ENCODE data around the gene IFNL3. TPM values are rescaled to one million over a fixed set of nuclear protein-coding genes. Genes with fewer than 3 reads are reported as not detected.

The IFNL3 gene
- total RNA-seq, 1 experiment from 2014 or later = not detected

DNA sequence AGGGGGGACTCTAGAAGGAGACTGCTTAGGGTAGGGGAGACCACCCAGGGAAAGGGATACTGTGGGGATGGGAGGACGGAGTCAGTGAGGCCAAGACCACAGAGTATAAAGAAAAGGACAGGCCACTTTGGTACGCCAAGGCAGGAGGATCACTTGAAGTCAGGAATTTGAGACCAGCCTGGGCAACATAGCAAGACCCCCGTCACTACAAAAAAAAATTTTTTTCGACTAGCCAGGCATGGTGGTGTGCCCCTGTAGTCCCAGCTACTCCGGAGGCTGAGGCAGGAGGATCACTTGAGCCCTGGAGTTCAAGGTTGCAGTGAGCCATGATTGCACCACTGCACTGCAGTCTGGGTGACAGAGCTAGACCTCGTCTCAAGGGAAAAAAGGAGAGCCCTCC lies 6.6 kb downstream of the IFNL3 start:
- no peaks in the 10 kb centered on the region for H3F3A ChIP-seq (ENCODE audit: low read length, unreplicated experiment)
- H3K27ac ChIP-seq (ENCODE audit: low read length) = no peak overlapping the region
- H3K4me3 ChIP-seq (ENCODE audit: low read length) = no peak overlapping the region
- H3K27me3 ChIP-seq (ENCODE audit: low read length) = no peaks in the 10 kb centered on the region
- H3K79me2 ChIP-seq (ENCODE audit: low read length) = no peaks in the 10 kb centered on the region
- no peaks in the 10 kb centered on the region for H3K9me3 ChIP-seq (ENCODE audit: low read length)
- POLR2A ChIA-PET (ENCODE audit: unreplicated experiment) = no interaction called here
- no peaks in the 10 kb centered on the region for H4K20me1 ChIP-seq (ENCODE audit: low read length)
- H3K4me2 ChIP-seq (ENCODE audit: low read length) = peak overlapping the region; percentile 28; the same call in 1 of the 2 replicates
- ATAC-seq (no peak), DNase-seq (no peak)
- no peaks in the 10 kb centered on the region for H3K9me2 ChIP-seq (replicated peaks; ENCODE audit: low read length)
- no peaks in the 10 kb centered on the region for H3K4me1 ChIP-seq (ENCODE audit: insufficient read depth, low read length)
- TF ChIP-seq, protein P1, sequence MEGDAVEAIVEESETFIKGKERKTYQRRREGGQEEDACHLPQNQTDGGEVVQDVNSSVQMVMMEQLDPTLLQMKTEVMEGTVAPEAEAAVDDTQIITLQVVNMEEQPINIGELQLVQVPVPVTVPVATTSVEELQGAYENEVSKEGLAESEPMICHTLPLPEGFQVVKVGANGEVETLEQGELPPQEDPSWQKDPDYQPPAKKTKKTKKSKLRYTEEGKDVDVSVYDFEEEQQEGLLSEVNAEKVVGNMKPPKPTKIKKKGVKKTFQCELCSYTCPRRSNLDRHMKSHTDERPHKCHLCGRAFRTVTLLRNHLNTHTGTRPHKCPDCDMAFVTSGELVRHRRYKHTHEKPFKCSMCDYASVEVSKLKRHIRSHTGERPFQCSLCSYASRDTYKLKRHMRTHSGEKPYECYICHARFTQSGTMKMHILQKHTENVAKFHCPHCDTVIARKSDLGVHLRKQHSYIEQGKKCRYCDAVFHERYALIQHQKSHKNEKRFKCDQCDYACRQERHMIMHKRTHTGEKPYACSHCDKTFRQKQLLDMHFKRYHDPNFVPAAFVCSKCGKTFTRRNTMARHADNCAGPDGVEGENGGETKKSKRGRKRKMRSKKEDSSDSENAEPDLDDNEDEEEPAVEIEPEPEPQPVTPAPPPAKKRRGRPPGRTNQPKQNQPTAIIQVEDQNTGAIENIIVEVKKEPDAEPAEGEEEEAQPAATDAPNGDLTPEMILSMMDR (conservative IDR thresholded peaks at IDR 0.05; ENCODE audit: low read depth, low read length) = no peak
- TF ChIP-seq EZH2 (IDR thresholded peaks at IDR 0.05; ENCODE audit: low read length, unreplicated experiment) = no peak
- no peak for TF ChIP-seq EZH2phosphoT487 (IDR thresholded peaks at IDR 0.05; ENCODE audit: borderline replicate concordance, low read length)
- H2AFZ ChIP-seq (ENCODE audit: low read length) = no peak overlapping the region
- no TSS peak for BruUV-seq (replicated peaks)
- intact Hi-C loops (cut with micrococcal nuclease) = no loop called here
- H3K36me3 ChIP-seq (ENCODE audit: low read depth, low read length) = no peaks in the 10 kb centered on the region
- H3K9ac ChIP-seq (ENCODE audit: low read length) = no peak overlapping the region
- CTCF ChIA-PET = no interaction called here

DNA sequence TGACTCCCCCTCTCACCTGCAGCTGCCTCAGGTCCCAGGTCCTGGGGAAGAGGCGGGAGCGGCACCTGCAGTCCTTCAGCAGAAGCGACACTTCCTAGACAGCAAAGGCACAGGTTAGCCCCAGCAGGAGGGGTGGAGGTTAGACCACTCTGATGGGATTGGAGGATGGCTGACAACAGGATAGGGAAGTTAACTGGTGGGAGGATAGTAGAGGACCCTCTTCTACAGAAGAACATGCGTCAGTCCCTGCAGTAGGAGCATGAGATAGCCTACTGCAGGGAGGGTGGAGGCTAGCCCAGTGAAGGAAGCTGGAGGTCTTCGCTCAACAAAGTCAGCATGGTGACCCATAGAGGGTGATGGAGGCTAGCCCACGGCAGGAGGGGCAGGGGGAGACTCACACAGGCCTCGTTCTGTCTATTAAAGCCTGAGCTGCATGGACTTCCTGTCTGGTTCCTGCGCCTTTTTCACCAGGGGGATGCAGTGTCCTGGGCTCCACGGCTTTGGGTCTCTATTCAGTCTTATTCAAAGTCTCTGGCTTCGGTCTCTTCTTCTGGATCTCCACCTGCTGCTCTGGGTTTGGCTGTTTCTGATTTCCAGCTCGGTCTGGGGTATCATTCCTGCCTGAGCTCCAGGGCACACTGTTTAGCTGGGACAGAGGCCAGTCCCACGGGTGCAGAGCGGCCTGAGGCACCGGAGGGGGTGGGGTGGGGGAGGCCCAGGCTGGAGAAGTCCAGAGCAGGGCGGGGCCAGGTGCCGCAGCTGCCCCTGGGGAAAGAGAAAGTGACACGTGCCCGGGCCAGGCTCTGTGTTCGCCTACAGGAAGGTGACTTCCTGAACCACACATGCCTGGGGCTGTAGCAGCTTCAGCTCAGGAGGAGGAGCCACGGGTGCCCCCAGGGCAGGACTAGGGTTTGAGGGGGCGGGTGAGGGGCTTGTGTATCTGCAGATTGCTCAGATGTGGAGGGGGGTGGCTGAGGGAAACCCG lies 7.3 kb downstream of the IFNL3 start:
- H3F3A ChIP-seq (ENCODE audit: low read length, unreplicated experiment) = no peaks in the 10 kb centered on the region
- H3K4me2 ChIP-seq (ENCODE audit: low read length) = peak overlapping the region; percentile 28
- no peaks in the 10 kb centered on the region for H3K9me3 ChIP-seq (ENCODE audit: low read length)
- TF ChIP-seq, protein P1 (conservative IDR thresholded peaks at IDR 0.05; ENCODE audit: low read depth, low read length) = no peak
- TF ChIP-seq EZH2phosphoT487 (IDR thresholded peaks at IDR 0.05; ENCODE audit: borderline replicate concordance, low read length) (no peak), EZH2 (IDR thresholded peaks at IDR 0.05; ENCODE audit: low read length, unreplicated experiment) (no peak)
- DNase-seq (peak; percentile 52), ATAC-seq (peak; percentile 74)
- H3K36me3 ChIP-seq (ENCODE audit: low read depth, low read length) = no peaks in the 10 kb centered on the region
- ChIA-PET POLR2A (ENCODE audit: unreplicated experiment) (no interaction called here), CTCF (no interaction called here)
- no peaks in the 10 kb centered on the region for H3K79me2 ChIP-seq (ENCODE audit: low read length)
- no peak overlapping the region for H2AFZ ChIP-seq (ENCODE audit: low read length)
- intact Hi-C loops (cut with micrococcal nuclease) = no loop called here
- no TSS peak for BruUV-seq (replicated peaks)
- no peaks in the 10 kb centered on the region for H3K4me1 ChIP-seq (ENCODE audit: insufficient read depth, low read length)
- no peaks in the 10 kb centered on the region for H4K20me1 ChIP-seq (ENCODE audit: low read length)
- no peaks in the 10 kb centered on the region for H3K9me2 ChIP-seq (replicated peaks; ENCODE audit: low read length)
- no peak overlapping the region for H3K27ac ChIP-seq (ENCODE audit: low read length)
- H3K4me3 ChIP-seq (ENCODE audit: low read length) = no peak overlapping the region
- no peaks in the 10 kb centered on the region for H3K27me3 ChIP-seq (ENCODE audit: low read length)
- no peak overlapping the region for H3K9ac ChIP-seq (ENCODE audit: low read length)

DNA sequence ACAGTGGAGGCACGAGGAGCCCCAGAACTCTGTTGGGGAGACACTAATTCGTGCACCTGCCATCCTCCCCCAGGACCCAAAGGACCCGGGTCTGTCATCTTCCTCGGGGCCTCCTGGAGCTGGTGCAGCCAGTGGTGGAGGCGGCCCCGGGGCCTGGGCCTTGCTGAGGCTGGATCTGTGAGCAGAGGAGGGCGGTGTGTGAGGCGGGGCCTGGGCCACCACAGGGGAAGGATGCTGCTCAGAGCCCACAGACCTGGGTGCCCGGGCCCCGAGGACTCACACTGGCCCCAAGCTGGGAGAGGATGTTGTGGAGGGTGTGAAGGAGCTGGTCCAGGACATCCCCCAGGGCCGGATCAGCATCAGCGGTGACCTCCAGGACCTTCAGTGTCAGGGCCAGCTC lies 8.3 kb downstream of the IFNL3 start:
- Histone ChIP-seq H3K4me1 (ENCODE audit: insufficient read depth, low read length) (no peaks in the 10 kb centered on the region), H3K27ac (ENCODE audit: low read length) (no peak overlapping the region), H3K36me3 (ENCODE audit: low read depth, low read length) (no peaks in the 10 kb centered on the region), H3K27me3 (ENCODE audit: low read length) (no peaks in the 10 kb centered on the region), H3K9me3 (ENCODE audit: low read length) (no peaks in the 10 kb centered on the region), H4K20me1 (ENCODE audit: low read length) (no peaks in the 10 kb centered on the region), H3K9me2 (replicated peaks; ENCODE audit: low read length) (no peaks in the 10 kb centered on the region), H2AFZ (ENCODE audit: low read length) (no peak overlapping the region), H3K79me2 (ENCODE audit: low read length) (no peaks in the 10 kb centered on the region), H3K9ac (ENCODE audit: low read length) (no peak overlapping the region), H3K4me3 (ENCODE audit: low read length) (no peak overlapping the region), H3K4me2 (ENCODE audit: low read length) (no peak overlapping the region), H3F3A (ENCODE audit: low read length, unreplicated experiment) (no peaks in the 10 kb centered on the region)
- intact Hi-C loops (cut with micrococcal nuclease) = no loop called here
- no peak for DNase-seq
- ATAC-seq = no peak
- TF ChIP-seq, protein P1 (conservative IDR thresholded peaks at IDR 0.05; ENCODE audit: low read depth, low read length) = no peak
- no peak for TF ChIP-seq EZH2 (IDR thresholded peaks at IDR 0.05; ENCODE audit: low read length, unreplicated experiment)
- no peak for TF ChIP-seq EZH2phosphoT487 (IDR thresholded peaks at IDR 0.05; ENCODE audit: borderline replicate concordance, low read length)
- ChIA-PET CTCF (no interaction called here), POLR2A (ENCODE audit: unreplicated experiment) (no interaction called here)
- no TSS peak for BruUV-seq (replicated peaks)

Measured in PC-3 (cell line).